ENCODE data around the gene OGFR.

DNA sequence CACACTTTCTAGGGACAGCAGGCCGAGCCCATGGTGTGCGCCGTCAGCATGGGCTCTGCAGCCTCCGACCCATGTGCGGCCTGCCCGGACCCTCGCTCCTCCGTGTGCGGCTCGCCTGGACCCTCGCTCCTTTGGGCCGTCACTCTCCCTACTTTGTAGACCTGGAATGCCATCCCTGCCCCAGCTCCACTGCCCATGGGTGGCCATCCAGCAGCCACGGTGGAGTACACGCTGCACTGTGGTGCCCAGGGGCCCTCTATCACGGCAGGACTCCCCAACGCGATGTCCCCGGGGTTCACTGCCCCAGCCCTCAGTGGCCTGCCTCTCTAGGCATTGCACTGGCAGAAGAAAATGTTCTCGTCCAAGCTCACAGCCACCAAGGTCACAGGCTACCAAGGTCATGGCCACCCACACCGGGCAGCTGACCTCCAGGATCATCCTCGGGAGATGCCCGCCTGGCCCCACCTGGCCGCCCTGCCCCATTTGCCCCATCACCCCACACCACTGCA lies 32.5 kb upstream of the OGFR start:
- no peak for TF ChIP-seq ZBTB21 (tag by site-specific recombination; IDR thresholded peaks at IDR 0.05)
- TF ChIP-seq, protein P1, sequence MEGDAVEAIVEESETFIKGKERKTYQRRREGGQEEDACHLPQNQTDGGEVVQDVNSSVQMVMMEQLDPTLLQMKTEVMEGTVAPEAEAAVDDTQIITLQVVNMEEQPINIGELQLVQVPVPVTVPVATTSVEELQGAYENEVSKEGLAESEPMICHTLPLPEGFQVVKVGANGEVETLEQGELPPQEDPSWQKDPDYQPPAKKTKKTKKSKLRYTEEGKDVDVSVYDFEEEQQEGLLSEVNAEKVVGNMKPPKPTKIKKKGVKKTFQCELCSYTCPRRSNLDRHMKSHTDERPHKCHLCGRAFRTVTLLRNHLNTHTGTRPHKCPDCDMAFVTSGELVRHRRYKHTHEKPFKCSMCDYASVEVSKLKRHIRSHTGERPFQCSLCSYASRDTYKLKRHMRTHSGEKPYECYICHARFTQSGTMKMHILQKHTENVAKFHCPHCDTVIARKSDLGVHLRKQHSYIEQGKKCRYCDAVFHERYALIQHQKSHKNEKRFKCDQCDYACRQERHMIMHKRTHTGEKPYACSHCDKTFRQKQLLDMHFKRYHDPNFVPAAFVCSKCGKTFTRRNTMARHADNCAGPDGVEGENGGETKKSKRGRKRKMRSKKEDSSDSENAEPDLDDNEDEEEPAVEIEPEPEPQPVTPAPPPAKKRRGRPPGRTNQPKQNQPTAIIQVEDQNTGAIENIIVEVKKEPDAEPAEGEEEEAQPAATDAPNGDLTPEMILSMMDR (tag by site-specific recombination; IDR thresholded peaks at IDR 0.05) = no peak
- TF ChIP-seq ZNF510 (tag by site-specific recombination; IDR thresholded peaks at IDR 0.05; ENCODE audit: insufficient replicate concordance) = no peak
- TF ChIP-seq TCF7L2 (IDR thresholded peaks at IDR 0.05; ENCODE audit: borderline replicate concordance, low read depth, low read length) = no peak
- no peak for TF ChIP-seq ZNF549 (tag by site-specific recombination; IDR thresholded peaks at IDR 0.05)
- TF ChIP-seq, protein P2, sequence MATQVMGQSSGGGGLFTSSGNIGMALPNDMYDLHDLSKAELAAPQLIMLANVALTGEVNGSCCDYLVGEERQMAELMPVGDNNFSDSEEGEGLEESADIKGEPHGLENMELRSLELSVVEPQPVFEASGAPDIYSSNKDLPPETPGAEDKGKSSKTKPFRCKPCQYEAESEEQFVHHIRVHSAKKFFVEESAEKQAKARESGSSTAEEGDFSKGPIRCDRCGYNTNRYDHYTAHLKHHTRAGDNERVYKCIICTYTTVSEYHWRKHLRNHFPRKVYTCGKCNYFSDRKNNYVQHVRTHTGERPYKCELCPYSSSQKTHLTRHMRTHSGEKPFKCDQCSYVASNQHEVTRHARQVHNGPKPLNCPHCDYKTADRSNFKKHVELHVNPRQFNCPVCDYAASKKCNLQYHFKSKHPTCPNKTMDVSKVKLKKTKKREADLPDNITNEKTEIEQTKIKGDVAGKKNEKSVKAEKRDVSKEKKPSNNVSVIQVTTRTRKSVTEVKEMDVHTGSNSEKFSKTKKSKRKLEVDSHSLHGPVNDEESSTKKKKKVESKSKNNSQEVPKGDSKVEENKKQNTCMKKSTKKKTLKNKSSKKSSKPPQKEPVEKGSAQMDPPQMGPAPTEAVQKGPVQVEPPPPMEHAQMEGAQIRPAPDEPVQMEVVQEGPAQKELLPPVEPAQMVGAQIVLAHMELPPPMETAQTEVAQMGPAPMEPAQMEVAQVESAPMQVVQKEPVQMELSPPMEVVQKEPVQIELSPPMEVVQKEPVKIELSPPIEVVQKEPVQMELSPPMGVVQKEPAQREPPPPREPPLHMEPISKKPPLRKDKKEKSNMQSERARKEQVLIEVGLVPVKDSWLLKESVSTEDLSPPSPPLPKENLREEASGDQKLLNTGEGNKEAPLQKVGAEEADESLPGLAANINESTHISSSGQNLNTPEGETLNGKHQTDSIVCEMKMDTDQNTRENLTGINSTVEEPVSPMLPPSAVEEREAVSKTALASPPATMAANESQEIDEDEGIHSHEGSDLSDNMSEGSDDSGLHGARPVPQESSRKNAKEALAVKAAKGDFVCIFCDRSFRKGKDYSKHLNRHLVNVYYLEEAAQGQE (tag by site-specific recombination; IDR thresholded peaks at IDR 0.05) = no peak
- no peak for TF ChIP-seq ZNF24 (tag by site-specific recombination; IDR thresholded peaks at IDR 0.05)
- no peak for TF ChIP-seq ZNF423 (tag by site-specific recombination; IDR thresholded peaks at IDR 0.05)
- no peak for TF ChIP-seq SCRT2 (tag by site-specific recombination; IDR thresholded peaks at IDR 0.05)
- no peak for TF ChIP-seq MYNN (tag by site-specific recombination; IDR thresholded peaks at IDR 0.05; ENCODE audit: borderline replicate concordance)
- TF ChIP-seq RBAK (tag by site-specific recombination; IDR thresholded peaks at IDR 0.05) = no peak
- TF ChIP-seq ZEB2 (tag by site-specific recombination; IDR thresholded peaks at IDR 0.05) = no peak
- no peak for TF ChIP-seq ZNF843 (tag by site-specific recombination; IDR thresholded peaks at IDR 0.05)
